H1 (cell line): ENCODE data around the gene MRPL42. TPM values are rescaled to one million over a fixed set of nuclear protein-coding genes. Genes with fewer than 3 reads are reported as not detected.

Experiments
- CTCF ChIA-PET: fragments of 300-600 bp; sonication (Branson Sonifier 250); formaldehyde crosslinking; loops from one replicate; lab custom pipeline; 2021; ENCODE audit not compliant: partially characterized antibody; lab: Charles Lee
- POLR2A ChIA-PET: fragments of 300-600 bp; sonication (Branson Sonifier 250); formaldehyde crosslinking; loops from one replicate; lab custom pipeline; 2021; ENCODE audit warnings: inconsistent platforms; ENCODE audit not compliant: partially characterized antibody; lab: Charles Lee
- DNase-seq, 2 experiments: peaks; one replicate each; pipeline versions ENCODE4 v3.0.0 to v3.0.0-alpha.2; 2010 to 2022; ENCODE audit warnings: low spot score in 2 of 2, low read depth in 1 of 2, mixed read lengths in 1 of 2
- FAIRE-seq: peaks from 2 replicates; lab custom pipeline; 2011; peaks lifted over from hg19 to GRCh38; lab: Jason Lieb, UNC
- H2AFZ ChIP-seq: 2 replicates; pipeline ENCODE4 v1.8.1; 2012; ENCODE audit warnings: low read length, inconsistent platforms
- H2AK5ac ChIP-seq: 2 replicates; pipeline ENCODE4 v1.6.1; 2013; ENCODE audit warnings: low read depth, low read length
- H2BK120ac ChIP-seq: replicated peaks from 2 replicates; pipeline ENCODE3; 2013; ENCODE audit warnings: low read depth, low read length, inconsistent platforms
- H2BK12ac ChIP-seq: 2 replicates; pipeline ENCODE4 v1.6.1; 2013; ENCODE audit warnings: low read depth, low read length
- H2BK15ac ChIP-seq: 2 replicates; pipeline ENCODE4 v1.6.1; 2013; ENCODE audit warnings: low read length
- H2BK20ac ChIP-seq: 2 replicates; pipeline ENCODE4 v1.6.1; 2013; ENCODE audit warnings: low read length
- H2BK5ac ChIP-seq: 2 replicates; pipeline ENCODE4 v1.6.1; 2013; ENCODE audit warnings: low read depth, low read length
- H3K14ac ChIP-seq: 2 replicates; pipeline ENCODE4 v1.6.1; 2013; ENCODE audit warnings: inconsistent platforms; ENCODE audit not compliant: insufficient read length
- H3K18ac ChIP-seq: 2 replicates; pipeline ENCODE4 v1.6.1; 2013; ENCODE audit warnings: low read length; ENCODE audit errors: extremely low read depth
- H3K23ac ChIP-seq: 2 replicates; pipeline ENCODE4 v1.6.1; 2013; ENCODE audit warnings: inconsistent platforms; ENCODE audit not compliant: insufficient read length
- H3K23me2 ChIP-seq: 2 replicates; pipeline ENCODE4 v1.6.1; 2013; ENCODE audit warnings: low read depth, low read length
- H3K27ac ChIP-seq: 2 replicates; pipeline ENCODE4 v1.6.1; 2011; ENCODE audit warnings: low read depth, low read length, inconsistent platforms
- H3K27me3 ChIP-seq, 4 experiments: replicated peaks in 1 of 4; 1 replicate in 1 of 4; 2 replicates in 3 of 4; pipeline versions ENCODE4 v1.6.1 to v1.8.1; 2011 to 2013; ENCODE audit warnings: low read length in 3 of 4, mild to moderate bottlenecking in 3 of 4, inconsistent platforms in 2 of 4, mixed read lengths in 2 of 4, moderate library complexity in 1 of 4; ENCODE audit not compliant: control insufficient read depth in 3 of 4, insufficient read depth in 3 of 4; ENCODE audit errors: extremely low read depth in 1 of 4
- H3K36me3 ChIP-seq, 4 experiments: 2 replicates each; pipeline versions ENCODE4 v1.6.1 to v1.8.1; 2011 to 2013; ENCODE audit warnings: mild to moderate bottlenecking in 4 of 4, low read length in 3 of 4, moderate library complexity in 2 of 4, control low read depth in 1 of 4, inconsistent platforms in 1 of 4; ENCODE audit not compliant: insufficient read depth in 4 of 4, control insufficient read depth in 2 of 4
- H3K4ac ChIP-seq: replicated peaks from 2 replicates; pipeline ENCODE3; 2013; ENCODE audit warnings: low read length, low read depth, mixed read lengths, inconsistent platforms; ENCODE audit not compliant: insufficient read length
- H3K4me1 ChIP-seq, 4 experiments: replicated peaks in 1 of 4; 1 replicate in 1 of 4; 2 replicates in 3 of 4; pipeline versions ENCODE4 v1.6.1 to v1.8.1; 2011 to 2013; ENCODE audit warnings: low read length in 3 of 4, inconsistent platforms in 2 of 4, mixed read lengths in 1 of 4; ENCODE audit not compliant: insufficient read depth in 4 of 4, control insufficient read depth in 3 of 4
- H3K4me2 ChIP-seq, 2 experiments: 2 replicates each; pipeline versions ENCODE4 v1.6.1 to v1.8.1; 2011 to 2013; ENCODE audit warnings: low read depth in 2 of 2, low read length in 2 of 2, control low read depth in 1 of 2, inconsistent platforms in 1 of 2, mild to moderate bottlenecking in 1 of 2; ENCODE audit not compliant: insufficient read depth in 1 of 2
- H3K4me3 ChIP-seq, 4 experiments: fragments of 200-600, 300-600 bp in 1 of 4; sonication (generic), shearing (Covaris generic), sonication (Bioruptor Twin) in 1 of 4; 2 replicates each; pipeline versions ENCODE4 v1.5.1 to v1.8.1; 2011 to 2016; ENCODE audit warnings: low read length in 4 of 4, low read depth in 3 of 4, control low read depth in 2 of 4, inconsistent platforms in 2 of 4, mild to moderate bottlenecking in 2 of 4, mixed read lengths in 1 of 4, moderate library complexity in 1 of 4; ENCODE audit not compliant: insufficient read depth in 2 of 4; ENCODE audit errors: extremely low read depth in 1 of 4
- H3K56ac ChIP-seq: replicated peaks from 2 replicates; pipeline ENCODE3; 2013; ENCODE audit warnings: low read depth, mild to moderate bottlenecking, mixed read lengths, low read length, inconsistent platforms; ENCODE audit not compliant: insufficient read length
- H3K79me1 ChIP-seq: 2 replicates; pipeline ENCODE4 v1.6.1; 2013; ENCODE audit warnings: low read depth, low read length, control low read depth
- H3K79me2 ChIP-seq, 2 experiments: 2 replicates each; pipeline versions ENCODE4 v1.6.1 to v1.8.1; 2012 to 2013; ENCODE audit warnings: low read length in 2 of 2, mild to moderate bottlenecking in 2 of 2, inconsistent platforms in 1 of 2; ENCODE audit not compliant: insufficient read depth in 2 of 2, control insufficient read depth in 1 of 2
- H3K9ac ChIP-seq, 4 experiments: replicated peaks in 1 of 4; 1 replicate in 1 of 4; 2 replicates in 3 of 4; pipeline versions ENCODE4 v1.6.1 to v1.8.1; 2011 to 2013; ENCODE audit warnings: low read depth in 3 of 4, low read length in 3 of 4, control low read depth in 2 of 4, mild to moderate bottlenecking in 2 of 4, moderate library complexity in 2 of 4, inconsistent platforms in 1 of 4; ENCODE audit errors: extremely low read depth in 1 of 4
- H3K9me3 ChIP-seq, 2 experiments: 2 replicates each; pipeline versions ENCODE4 v1.6.1 to v1.8.1; 2012 to 2013; ENCODE audit warnings: mild to moderate bottlenecking in 2 of 2, moderate library complexity in 2 of 2, control low read depth in 1 of 2, inconsistent platforms in 1 of 2, low read depth in 1 of 2, low read length in 1 of 2, mixed read lengths in 1 of 2; ENCODE audit not compliant: insufficient read depth in 2 of 2
- H4K20me1 ChIP-seq, 2 experiments: replicated peaks in 1 of 2; 2 replicates each; pipeline versions ENCODE3 to v1.8.1; 2011 to 2013; ENCODE audit warnings: inconsistent platforms in 2 of 2, low read length in 2 of 2, mild to moderate bottlenecking in 1 of 2; ENCODE audit not compliant: insufficient read depth in 2 of 2, control insufficient read depth in 1 of 2
- H4K5ac ChIP-seq: 2 replicates; pipeline ENCODE4 v1.6.1; 2013; ENCODE audit warnings: low read length, low read depth, mixed read lengths, inconsistent platforms; ENCODE audit not compliant: insufficient read length
- H4K8ac ChIP-seq: 2 replicates; pipeline ENCODE4 v1.8.0; 2013; ENCODE audit warnings: mild to moderate bottlenecking, moderate library complexity, low read length, inconsistent platforms; ENCODE audit not compliant: insufficient read depth; ENCODE audit errors: extremely low read depth
- H4K91ac ChIP-seq: replicated peaks from 2 replicates; pipeline ENCODE3; 2013; ENCODE audit warnings: low read length, mixed read lengths, inconsistent platforms; ENCODE audit not compliant: insufficient read length
- BRCA1 ChIP-seq: IDR thresholded peaks from 2 replicates; pipeline ENCODE4 v1.6.1; 2012; ENCODE audit warnings: low read depth, low read length, improper control_type of control experiment
- CHD2 ChIP-seq: IDR thresholded peaks from 2 replicates; pipeline ENCODE4 v1.6.1; 2012; ENCODE audit warnings: low read length, improper control_type of control experiment
- KDM1A ChIP-seq: fragments of 200-600, 300-600 bp; sonication (generic); IDR thresholded peaks from 2 replicates; pipeline ENCODE4 v1.7.1; 2016; ENCODE audit warnings: mild to moderate bottlenecking, low read length, borderline replicate concordance
- PHF8 ChIP-seq: fragments of 200-600 bp; sonication (generic); conservative IDR thresholded peaks from 2 replicates; pipeline ENCODE4 v1.7.1; 2012; ENCODE audit warnings: low read depth, mild to moderate bottlenecking, inconsistent platforms, low read length, moderate library complexity
- TCF12 ChIP-seq: IDR thresholded peaks from 2 replicates; pipeline ENCODE4 v1.6.1; 2011; ENCODE audit warnings: low read depth, mild to moderate bottlenecking, low read length
- TEAD4 ChIP-seq: IDR thresholded peaks from 2 replicates; pipeline ENCODE4 v1.6.1; 2012; ENCODE audit warnings: low read depth, low read length, inconsistent platforms, mixed read lengths
- WGBS, 2 experiments: shearing (Covaris generic) in 1 of 2; methylation state at CpG; one replicate each; pipeline versions ENCODE4 v1.1.6 to v1.1.7; 2013 to 2015; ENCODE audit warnings: low lambda C conversion rate in 2 of 2, mixed read lengths in 2 of 2, inconsistent platforms in 1 of 2, low coverage in 1 of 2, missing lambda C conversion rate in 1 of 2; ENCODE audit not compliant: insufficient replicate concordance in 2 of 2, insufficient coverage in 1 of 2, insufficient read length in 1 of 2; ENCODE audit errors: extremely low coverage in 1 of 2, missing lambda C conversion rate in 1 of 2; 5-methylcytosine and 5-hydroxymethylcytosine counted together
- polyA plus RNA-seq, 7 experiments: library from polyadenylated mRNA; depleted of rRNA in 3 of 7; stranded (reverse) in 5 of 7; unstranded in 2 of 7; fragments of >200 nt in 5 of 7; fragments of 200-250 nt in 2 of 7; gene quantifications; 1 replicate in 5 of 7; 2 replicates in 1 of 7; 4 replicates in 1 of 7; pipeline versions ENCODE4 v1.2.1 to v1.2.3, GENCODE V29; 2011 to 2013; ENCODE audit warnings: missing spikeins in 2 of 7, mixed read lengths in 2 of 7
- total RNA-seq: library from RNA; stranded (reverse); fragmentation: NEBNext Ultra II Directional; extraction: Animal tissue kit (Norgen Biotek cat#: 25700); gene quantifications from 2 replicates; pipeline ENCODE4 v1.2.1, GENCODE V29; 2021
- TF ChIP-seq, protein P1 (sequence below): IDR thresholded peaks from 2 replicates; pipeline ENCODE4 v1.6.1; 2011; ENCODE audit warnings: low read depth, mild to moderate bottlenecking, low read length; ENCODE audit not compliant: insufficient read depth

MRPL42 gene
- total and polyA plus RNA-seq, 2 of the 8 experiments (the other 6 are each of a cell fraction or from before 2014, with no cell fraction given), result 110 to 176 TPM

DNA sequence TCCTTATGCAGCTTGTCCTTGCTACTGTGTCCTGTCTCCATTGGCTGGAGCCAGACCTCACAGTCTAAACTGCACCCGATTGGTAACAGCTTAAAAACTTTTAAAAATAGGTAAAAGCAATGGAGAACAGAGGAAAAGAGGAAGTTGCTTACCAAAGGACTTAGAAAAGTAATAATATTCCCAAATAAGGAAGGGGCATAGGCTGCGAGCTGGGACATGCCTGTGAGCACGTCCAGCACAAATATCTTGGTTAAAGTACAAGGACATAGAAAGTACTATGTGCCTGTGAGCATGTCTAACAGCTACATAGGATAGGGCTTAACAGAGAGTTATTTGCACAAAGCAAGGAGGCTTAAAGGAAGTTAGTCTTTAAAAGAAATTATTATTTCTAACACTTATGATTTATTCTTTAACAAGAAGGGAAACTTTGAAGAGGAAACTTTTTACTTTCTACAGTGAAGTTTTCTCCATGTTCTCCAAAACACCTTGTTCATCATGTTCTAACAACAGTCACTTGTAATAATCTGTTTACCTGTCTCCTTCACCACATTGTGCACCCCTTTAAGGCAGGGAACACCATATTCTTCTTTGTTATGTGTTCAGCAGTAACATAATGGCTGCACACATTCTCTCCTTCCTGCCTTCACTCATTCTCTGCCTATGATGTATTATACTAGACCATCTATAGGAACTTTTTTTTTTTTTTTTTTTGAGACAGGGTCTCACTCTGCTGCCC lies 15.7 kb upstream of the MRPL42 start:
- H4K20me1 ChIP-seq, result no peaks in the 10 kb centered on the region
- ChIA-PET CTCF (interaction anchor here (1.7 kb wide), 1 partner anchor 651 kb away, joined by 4 read pairs; no protein-coding TSS in a partner anchor), POLR2A (interaction anchor here (0.7 to 0.9 kb wide), 2 partner anchors 9 to 18 kb away, joined by 3 to 4 read pairs; no protein-coding TSS in a partner anchor)
- FAIRE-seq (no peak), DNase-seq (no peak)
- no peaks in the 10 kb centered on the region for H3K9me3 ChIP-seq
- no peak for TF ChIP-seq BRCA1
- TF ChIP-seq KDM1A, result no peak
- TF ChIP-seq TEAD4, result no peak
- TF ChIP-seq TCF12, result no peak
- no peak for TF ChIP-seq PHF8
- TF ChIP-seq, protein P1, sequence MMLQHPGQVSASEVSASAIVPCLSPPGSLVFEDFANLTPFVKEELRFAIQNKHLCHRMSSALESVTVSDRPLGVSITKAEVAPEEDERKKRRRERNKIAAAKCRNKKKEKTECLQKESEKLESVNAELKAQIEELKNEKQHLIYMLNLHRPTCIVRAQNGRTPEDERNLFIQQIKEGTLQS, result no peak
- no peak for TF ChIP-seq CHD2
- no peak overlapping the region for H2AFZ ChIP-seq
- H3K27ac ChIP-seq, result no peak overlapping the region
- no peak overlapping the region for H2AK5ac ChIP-seq
- H2BK5ac ChIP-seq, result no peak overlapping the region
- 90% methylated on average over 3 of the region's 3 CpGs; no CpG with 5 or more reads in 1 of the 2 experiments for WGBS, 2 experiments
- no peak overlapping the region for H3K23ac ChIP-seq
- no peak overlapping the region for H4K8ac ChIP-seq
- H3K9ac ChIP-seq, result no peak overlapping the region
- H4K5ac ChIP-seq, result no peak overlapping the region
- no peak overlapping the region for H3K18ac ChIP-seq
- no peak overlapping the region for H3K4me2 ChIP-seq
- H3K4me1 ChIP-seq, result no peaks in the 10 kb centered on the region
- H3K4me3 ChIP-seq, result no peak overlapping the region
- no peak overlapping the region for H4K91ac ChIP-seq
- H3K27me3 ChIP-seq, result no peaks in the 10 kb centered on the region
- no peaks in the 10 kb centered on the region; the same call in 1 of the 2 replicates for H3K23me2 ChIP-seq
- H2BK20ac ChIP-seq, result no peak overlapping the region
- H2BK120ac ChIP-seq, result no peak overlapping the region
- no peak overlapping the region for H3K14ac ChIP-seq
- H3K36me3 ChIP-seq, result no peaks in the 10 kb centered on the region
- no peak overlapping the region for H3K4ac ChIP-seq
- no peak overlapping the region for H2BK12ac ChIP-seq
- no peak overlapping the region for H2BK15ac ChIP-seq
- no peaks in the 10 kb centered on the region for H3K79me2 ChIP-seq
- no peaks in the 10 kb centered on the region for H3K79me1 ChIP-seq
- H3K56ac ChIP-seq, result no peak overlapping the region
